ENCODE results near the gene DEDD. TPM values are rescaled to one million over a fixed set of nuclear protein-coding genes. Genes with fewer than 3 reads are reported as not detected.

Gene DEDD
- total and polyA plus RNA-seq, 2 of the 4 experiments (the other 2 are of a cell fraction): 40.2 to 47.9 TPM

DNA sequence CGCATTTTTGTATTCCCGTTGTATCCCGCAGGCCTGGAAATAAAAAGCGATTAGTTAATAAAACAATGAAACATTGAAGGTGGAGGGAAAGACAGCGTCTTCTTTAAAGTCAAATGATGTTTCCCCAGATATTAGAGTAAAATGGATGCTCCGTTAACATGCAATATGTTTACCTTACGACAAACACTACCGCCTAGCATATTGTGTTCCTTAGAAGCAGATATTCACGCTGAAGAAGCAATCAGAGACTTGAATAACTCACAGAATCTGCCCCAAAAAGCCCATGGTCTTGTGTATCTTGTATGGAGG is 45.4 kb upstream of the DEDD start (continued):
- no peak for TF ChIP-seq RCOR1 (IDR thresholded peaks at IDR 0.05; ENCODE audit: insufficient replicate concordance, low read length)

DNA sequence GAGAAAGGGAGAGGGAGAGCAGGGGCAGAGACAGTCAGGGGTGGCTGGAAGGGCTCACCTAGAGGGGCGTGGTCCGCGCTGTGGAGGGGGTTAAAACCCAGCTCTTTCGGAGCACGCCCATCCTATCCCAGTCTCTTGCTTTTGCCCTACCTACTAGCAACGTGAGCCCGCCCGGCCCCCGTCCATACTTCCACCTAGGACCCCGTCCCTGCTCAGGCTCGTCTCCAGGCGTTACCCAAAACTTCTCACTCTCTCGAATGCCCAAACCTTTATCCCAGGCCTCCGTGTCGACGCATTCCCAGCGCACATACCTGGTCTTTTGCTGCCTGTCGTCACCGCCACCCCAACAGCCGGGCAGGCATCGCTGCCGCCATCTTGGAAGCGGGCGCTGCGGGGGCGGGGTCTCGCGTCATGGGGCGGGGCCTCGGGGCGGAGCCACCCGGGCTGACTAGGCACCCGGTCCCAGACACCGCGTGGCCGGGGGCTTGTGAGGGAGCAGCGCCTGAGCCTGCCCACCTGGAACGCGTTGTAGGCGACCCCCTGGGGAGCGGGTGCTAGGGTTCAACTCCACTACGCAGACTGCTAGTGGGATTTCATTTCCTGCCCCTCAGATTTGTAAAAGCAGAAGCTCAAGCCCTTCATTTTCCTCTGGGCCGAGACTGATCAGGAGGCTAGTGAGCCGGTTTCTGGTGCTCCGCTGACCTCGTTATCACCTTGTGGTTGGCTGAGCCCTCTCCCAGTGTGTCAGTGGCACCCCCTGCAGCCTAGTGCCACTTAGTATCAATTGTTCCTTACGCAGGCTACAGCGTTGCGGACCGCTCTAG is 44.9 kb upstream of the DEDD start, which contains the start of gene B4GALT3:
TSS of gene B4GALT3 (minus strand) at position 396 of the 824 bp plus-strand sequence. CDS start 1,447 bp downstream, outside the sequence.
- H3K4me2 ChIP-seq (ENCODE audit: low read depth, low read length): peak within 1 kb of the TSS; percentile 96
- peak; percentile 97 for ATAC-seq (ENCODE audit: low read depth)
- peak; percentile 65 for DNase-seq
- peaks cover 14% of the 10 kb centered on the region for H3K9me1 ChIP-seq (ENCODE audit: insufficient read depth, low read length)
- no peaks in the 10 kb centered on the region for H3K9me3 ChIP-seq (ENCODE audit: control insufficient read depth, insufficient read depth, low read length)
- H3K4me1 ChIP-seq (ENCODE audit: control insufficient read depth, insufficient read depth, low read length): peaks cover 17% of the 10 kb centered on the region
- peak within 1 kb of the TSS; percentile 98 for H3K27ac ChIP-seq (ENCODE audit: insufficient read depth, low read length)
- dilution Hi-C loops (cut with HindIII; ENCODE audit: low sequenced_read_pairs, unreplicated experiment) (no loop called here), intact Hi-C loops (cut with micrococcal nuclease) (no loop called here), in situ Hi-C loops (cut with MboI; ENCODE audit: low sequenced_read_pairs) (no loop called here)
- WGBS, 2 experiments (ENCODE audit: extremely low coverage in 2 of 2, insufficient read length in 1 of 2): 2% methylated on average over 33 of the region's 50 CpGs; no CpG with 5 or more reads in 1 of the 2 experiments
- no peak within 1 kb of the TSS for H2BK20ac ChIP-seq (ENCODE audit: low read depth, low read length)
- peak within 1 kb of the TSS; percentile 78 for H2AK5ac ChIP-seq (ENCODE audit: low read depth, low read length)
- H3K9ac ChIP-seq (ENCODE audit: low read depth, low read length): peak within 1 kb of the TSS; percentile 99
- peaks cover 13% of the 10 kb centered on the region; the same call in 1 of the 2 replicates for H4K20me1 ChIP-seq (ENCODE audit: insufficient read depth, low read length)
- peak within 1 kb of the TSS; percentile 100 for H2AFZ ChIP-seq (replicated peaks; ENCODE audit: low read length, poor library complexity)
- peak within 1 kb of the TSS; percentile 98 for H4K5ac ChIP-seq (ENCODE audit: low read depth, low read length)
- peak within 1 kb of the TSS; percentile 96 for H3K18ac ChIP-seq (ENCODE audit: low read depth, low read length)
- peak within 1 kb of the TSS; percentile 97 for H2AK9ac ChIP-seq (replicated peaks; ENCODE audit: low read depth, low read length, poor library complexity)
- peak within 1 kb of the TSS; percentile 91 for H3K14ac ChIP-seq (replicated peaks; ENCODE audit: low read depth, low read length)
- peak within 1 kb of the TSS; percentile 94 for H3K4ac ChIP-seq (ENCODE audit: low read depth, low read length)
- ChIA-PET POLR2A (ENCODE audit: unreplicated experiment) (no interaction called here), CTCF (interaction anchor here (1.9 kb wide), 1 partner anchor 11 kb away, joined by 5 read pairs; the partner anchor contains the start of gene PPOX)
- H3K79me1 ChIP-seq (ENCODE audit: low read depth in 1 of 2, low read length in 2 of 2): peaks cover 14 to 32% of the 10 kb centered on the region in 2 experiments
- no peaks in the 10 kb centered on the region for H3K27me3 ChIP-seq (ENCODE audit: control insufficient read depth, insufficient read depth, low read length)
- H2BK120ac ChIP-seq (ENCODE audit: low read depth, low read length): peak within 1 kb of the TSS; percentile 75
- no peak within 1 kb of the TSS for H2BK15ac ChIP-seq (ENCODE audit: low read depth, low read length)
- H3K56ac ChIP-seq (ENCODE audit: extremely low read depth, insufficient read depth, low read length): peak within 1 kb of the TSS; percentile 80; the same call in 1 of the 2 replicates
- peak within 1 kb of the TSS; percentile 98 for H3K4me3 ChIP-seq (ENCODE audit: insufficient read depth, low read depth, low read length)
- peak within 1 kb of the TSS; percentile 87 to 99 for H4K8ac ChIP-seq (ENCODE audit: low read depth in 2 of 2, low read length in 2 of 2)
- no TSS peak for BruUV-seq (replicated peaks)
- H2BK5ac ChIP-seq (ENCODE audit: low read depth, low read length, poor library complexity, severe bottlenecking): peak within 1 kb of the TSS; percentile 90
- peak within 1 kb of the TSS; percentile 82 for H4K91ac ChIP-seq (ENCODE audit: insufficient read depth, low read depth, low read length)
- peaks cover 20% of the 10 kb centered on the region for H3K36me3 ChIP-seq (ENCODE audit: control insufficient read depth, insufficient read depth, low read length)
- H3K23ac ChIP-seq (ENCODE audit: low read depth, low read length): peak within 1 kb of the TSS; percentile 94
- TF ChIP-seq, protein P1, sequence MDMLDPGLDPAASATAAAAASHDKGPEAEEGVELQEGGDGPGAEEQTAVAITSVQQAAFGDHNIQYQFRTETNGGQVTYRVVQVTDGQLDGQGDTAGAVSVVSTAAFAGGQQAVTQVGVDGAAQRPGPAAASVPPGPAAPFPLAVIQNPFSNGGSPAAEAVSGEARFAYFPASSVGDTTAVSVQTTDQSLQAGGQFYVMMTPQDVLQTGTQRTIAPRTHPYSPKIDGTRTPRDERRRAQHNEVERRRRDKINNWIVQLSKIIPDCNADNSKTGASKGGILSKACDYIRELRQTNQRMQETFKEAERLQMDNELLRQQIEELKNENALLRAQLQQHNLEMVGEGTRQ (IDR thresholded peaks at IDR 0.05; ENCODE audit: low read depth, low read length): 0 out of 2 replicates have a peak, but pooled peaks have one; percentile 13
- TF ChIP-seq, protein P2, sequence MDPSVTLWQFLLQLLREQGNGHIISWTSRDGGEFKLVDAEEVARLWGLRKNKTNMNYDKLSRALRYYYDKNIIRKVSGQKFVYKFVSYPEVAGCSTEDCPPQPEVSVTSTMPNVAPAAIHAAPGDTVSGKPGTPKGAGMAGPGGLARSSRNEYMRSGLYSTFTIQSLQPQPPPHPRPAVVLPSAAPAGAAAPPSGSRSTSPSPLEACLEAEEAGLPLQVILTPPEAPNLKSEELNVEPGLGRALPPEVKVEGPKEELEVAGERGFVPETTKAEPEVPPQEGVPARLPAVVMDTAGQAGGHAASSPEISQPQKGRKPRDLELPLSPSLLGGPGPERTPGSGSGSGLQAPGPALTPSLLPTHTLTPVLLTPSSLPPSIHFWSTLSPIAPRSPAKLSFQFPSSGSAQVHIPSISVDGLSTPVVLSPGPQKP (IDR thresholded peaks at IDR 0.05; ENCODE audit: borderline replicate concordance, low read depth, low read length): no peak
- TF ChIP-seq, protein P3, sequence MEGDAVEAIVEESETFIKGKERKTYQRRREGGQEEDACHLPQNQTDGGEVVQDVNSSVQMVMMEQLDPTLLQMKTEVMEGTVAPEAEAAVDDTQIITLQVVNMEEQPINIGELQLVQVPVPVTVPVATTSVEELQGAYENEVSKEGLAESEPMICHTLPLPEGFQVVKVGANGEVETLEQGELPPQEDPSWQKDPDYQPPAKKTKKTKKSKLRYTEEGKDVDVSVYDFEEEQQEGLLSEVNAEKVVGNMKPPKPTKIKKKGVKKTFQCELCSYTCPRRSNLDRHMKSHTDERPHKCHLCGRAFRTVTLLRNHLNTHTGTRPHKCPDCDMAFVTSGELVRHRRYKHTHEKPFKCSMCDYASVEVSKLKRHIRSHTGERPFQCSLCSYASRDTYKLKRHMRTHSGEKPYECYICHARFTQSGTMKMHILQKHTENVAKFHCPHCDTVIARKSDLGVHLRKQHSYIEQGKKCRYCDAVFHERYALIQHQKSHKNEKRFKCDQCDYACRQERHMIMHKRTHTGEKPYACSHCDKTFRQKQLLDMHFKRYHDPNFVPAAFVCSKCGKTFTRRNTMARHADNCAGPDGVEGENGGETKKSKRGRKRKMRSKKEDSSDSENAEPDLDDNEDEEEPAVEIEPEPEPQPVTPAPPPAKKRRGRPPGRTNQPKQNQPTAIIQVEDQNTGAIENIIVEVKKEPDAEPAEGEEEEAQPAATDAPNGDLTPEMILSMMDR (conservative IDR thresholded peaks at IDR 0.05; ENCODE audit: low read depth, low read length): no peak
- TF ChIP-seq RFX5 (IDR thresholded peaks at IDR 0.05; ENCODE audit: low read depth, low read length) (no peak), SMC3 (IDR thresholded peaks at IDR 0.05; ENCODE audit: low read depth, low read length) (no peak), POLR2A (IDR thresholded peaks at IDR 0.05; ENCODE audit: low read depth, low read length) (peak; percentile 87), FOS (IDR thresholded peaks at IDR 0.05; ENCODE audit: low read depth, low read length) (no peak), MXI1 (IDR thresholded peaks at IDR 0.05; ENCODE audit: borderline replicate concordance, low read depth, low read length) (peak; percentile 62; the same call in 1 of the 2 replicates), BHLHE40 (IDR thresholded peaks at IDR 0.05; ENCODE audit: low read depth, low read length) (no peak), RAD21 (IDR thresholded peaks at IDR 0.05; ENCODE audit: low read length) (no peak), MAZ (IDR thresholded peaks at IDR 0.05; ENCODE audit: borderline replicate concordance, low read depth, low read length) (peak; percentile 78; the same call in 1 of the 2 replicates)
